GM19452 (cell line): ENCODE measurements around the gene NPY4R.
"Not testable (repeated sequence)": the region's sequence is repeated elsewhere in the genome, so short reads cannot be mapped to it uniquely, and the experiment has no call there.

Experiments
- ATAC-seq: cut with Tn5 transposase; IDR thresholded peaks from one replicate; pipeline ENCODE4 v1.9.1; 2021; ENCODE audit not compliant: unreplicated experiment

Gene NPY4R

GRCh38 chr10:46459579-46459978 is 6.2 kb downstream of the NPY4R start:
- not testable (repeated sequence) for ATAC-seq

- ATAC-seq: not testable (repeated sequence)
Observed at GRCh38 chr10:46457071-46457470, 8.7 kb downstream of the NPY4R start.

- ATAC-seq: not testable (repeated sequence)
Observed at GRCh38 chr10:46455992-46456391, 9.8 kb downstream of the NPY4R start.

DNA sequence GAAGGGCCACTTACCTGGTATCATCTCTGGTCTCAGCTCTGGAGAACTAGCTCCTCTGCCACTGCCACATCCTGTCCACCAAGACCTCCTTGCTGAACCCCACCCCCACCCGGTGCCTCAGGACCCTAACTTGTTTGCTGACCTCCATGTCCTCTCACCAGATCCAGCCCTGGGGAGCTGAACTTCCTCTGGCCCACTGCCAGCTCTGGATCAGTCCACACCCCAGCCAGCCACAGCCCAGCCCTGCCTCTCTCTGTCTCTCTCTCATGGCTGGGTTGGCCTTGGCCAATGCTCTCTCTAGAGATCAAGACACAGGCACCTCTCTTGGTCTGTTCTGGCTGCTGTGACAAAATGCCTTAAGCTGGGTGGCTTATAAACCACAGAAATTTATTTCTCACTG is 14.4 kb downstream of the NPY4R start:
- not testable (repeated sequence) for ATAC-seq

DNA sequence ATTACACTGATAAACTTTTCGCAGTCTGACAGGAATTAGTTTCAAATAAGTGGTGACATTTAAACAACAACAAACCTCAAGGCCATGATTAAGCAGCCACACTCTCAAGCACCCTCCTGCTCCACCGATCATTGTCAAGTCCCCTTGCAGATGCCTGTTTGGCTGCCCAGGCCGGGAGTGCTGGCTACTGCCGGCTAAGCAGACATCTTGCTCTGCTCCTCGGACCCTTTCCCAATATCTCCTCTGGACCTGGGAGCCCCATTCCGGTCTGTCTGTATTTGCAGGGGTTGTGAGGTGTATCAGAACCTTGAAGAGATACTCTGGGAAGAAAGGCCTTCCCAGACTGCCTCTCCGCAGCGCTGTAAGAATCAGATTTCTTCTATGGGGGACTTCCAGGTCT is 14.9 kb downstream of the NPY4R start:
- ATAC-seq: not testable (repeated sequence)

- ATAC-seq: not testable (repeated sequence)
Observed at GRCh38 chr10:46447439-46447838, 18.3 kb downstream of the NPY4R start.

DNA sequence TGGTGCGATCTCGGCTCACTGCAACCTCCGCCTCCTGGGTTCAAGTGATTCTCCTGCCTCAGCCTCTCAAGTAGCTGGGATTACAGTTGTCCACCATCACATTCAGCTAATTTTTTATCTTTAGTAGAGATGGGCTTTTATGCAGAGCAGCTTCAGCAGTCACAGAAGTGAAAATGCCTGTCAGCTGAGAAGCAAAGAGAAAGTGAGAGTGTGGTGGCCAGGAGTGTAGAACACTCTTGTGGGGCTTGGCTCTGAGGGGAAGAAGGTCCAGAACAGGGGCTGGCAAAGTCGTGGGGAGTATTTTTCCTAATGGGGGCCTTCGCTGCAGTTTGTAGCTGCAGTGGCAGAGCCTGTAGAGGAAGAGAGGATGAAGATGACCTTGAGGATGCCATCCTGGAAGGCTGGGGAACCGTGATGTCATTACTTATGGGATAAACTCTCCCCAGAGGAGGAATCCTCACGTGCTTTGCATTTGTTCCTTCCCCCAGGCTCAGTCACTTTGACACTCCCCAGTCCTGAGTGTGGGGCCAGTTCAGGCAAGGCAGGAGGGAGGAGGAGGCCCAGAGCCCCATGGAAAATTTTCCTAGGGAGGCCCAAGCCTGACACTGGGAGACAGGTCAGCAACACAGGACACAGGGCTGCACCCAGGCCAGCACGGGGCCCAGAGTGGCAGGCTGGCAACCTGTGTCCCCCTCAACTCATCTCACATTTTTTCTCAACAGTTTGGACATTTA is 20.2 kb downstream of the NPY4R start:
- not testable (repeated sequence) for ATAC-seq

- not testable (repeated sequence) for ATAC-seq
Observed at GRCh38 chr10:46443422-46443821, 22.3 kb downstream of the NPY4R start.

DNA sequence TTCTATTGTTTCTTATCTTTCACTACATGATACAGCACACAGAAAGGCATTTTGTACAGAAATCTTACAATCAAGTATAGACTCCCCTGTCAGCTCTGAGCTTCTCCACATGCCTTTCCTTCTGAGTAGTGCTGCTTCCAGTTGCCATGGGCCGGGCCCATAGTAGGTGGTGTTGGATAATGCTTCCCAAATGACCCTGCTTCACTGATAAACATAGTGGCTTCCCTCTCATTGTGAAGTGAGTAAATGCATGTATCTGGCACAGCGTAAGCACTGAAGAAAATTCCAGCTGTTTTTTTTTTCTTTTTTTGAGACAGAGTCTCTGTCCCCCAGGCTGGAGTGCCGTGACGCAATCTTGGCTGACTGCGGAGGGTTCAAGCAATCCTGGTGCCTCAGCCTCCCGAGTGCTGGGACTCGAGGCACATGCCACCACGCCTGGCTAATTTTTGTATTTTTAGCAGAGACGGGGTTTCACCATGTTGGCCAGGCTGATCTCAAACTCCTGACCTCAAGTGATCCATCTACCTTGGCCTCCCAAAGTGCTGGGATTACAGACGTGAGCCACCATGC is 23.0 kb downstream of the NPY4R start:
- ATAC-seq: not testable (repeated sequence)

GRCh38 chr10:46441837-46442278 is 23.9 kb downstream of the NPY4R start:
- not testable (repeated sequence) for ATAC-seq

GRCh38 chr10:46440942-46441341 is 24.8 kb downstream of the NPY4R start:
- ATAC-seq: not testable (repeated sequence)

- not testable (repeated sequence) for ATAC-seq
Observed at GRCh38 chr10:46423550-46423949, 42.2 kb downstream of the NPY4R start.

- ATAC-seq: not testable (repeated sequence)
Observed at GRCh38 chr10:46419570-46420379, 46.0 kb downstream of the NPY4R start.

DNA sequence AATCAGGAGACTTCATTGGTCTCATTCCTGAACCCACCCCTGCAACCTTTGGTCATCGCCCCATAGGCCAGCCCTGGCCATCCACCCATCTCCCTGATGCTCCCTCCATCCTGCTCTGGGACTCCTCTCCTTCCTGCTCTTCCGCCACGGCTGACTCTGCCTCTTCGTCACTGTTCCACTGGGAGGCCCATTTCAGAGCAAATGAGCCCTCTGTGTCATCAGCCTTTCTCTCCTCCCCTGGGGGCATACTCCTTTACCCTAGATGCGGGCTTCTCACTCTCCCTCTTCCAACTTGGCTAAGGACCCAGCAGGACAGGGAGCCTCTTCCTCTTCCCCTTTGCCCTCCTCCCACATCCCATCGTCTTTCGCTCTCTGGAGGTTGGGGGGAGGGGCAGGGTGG is 47.5 kb downstream of the NPY4R start:
- ATAC-seq: not testable (repeated sequence)

GRCh38 chr10:46415291-46415690 is 50.5 kb downstream of the NPY4R start:
- not testable (repeated sequence) for ATAC-seq

DNA sequence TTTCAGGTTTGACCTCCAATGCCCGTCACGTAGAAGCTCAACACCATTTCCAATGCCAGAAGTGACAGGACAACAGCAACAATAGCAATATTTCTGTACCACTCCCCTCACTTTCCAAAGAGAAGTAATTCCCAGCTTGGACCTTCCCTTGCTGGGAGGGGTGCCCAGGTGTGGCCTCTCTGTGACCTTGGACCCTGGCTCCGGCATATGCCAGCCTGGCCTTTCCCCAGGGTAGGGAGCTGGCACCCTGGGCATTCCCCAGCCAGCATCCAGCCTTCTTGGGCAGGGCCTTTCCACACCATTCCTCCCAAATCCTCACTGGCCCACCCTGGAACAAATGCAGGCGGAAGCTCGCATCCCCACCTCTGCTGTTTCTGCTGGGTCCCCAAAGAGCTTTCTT is 53.1 kb downstream of the NPY4R start:
- not testable (repeated sequence) for ATAC-seq

DNA sequence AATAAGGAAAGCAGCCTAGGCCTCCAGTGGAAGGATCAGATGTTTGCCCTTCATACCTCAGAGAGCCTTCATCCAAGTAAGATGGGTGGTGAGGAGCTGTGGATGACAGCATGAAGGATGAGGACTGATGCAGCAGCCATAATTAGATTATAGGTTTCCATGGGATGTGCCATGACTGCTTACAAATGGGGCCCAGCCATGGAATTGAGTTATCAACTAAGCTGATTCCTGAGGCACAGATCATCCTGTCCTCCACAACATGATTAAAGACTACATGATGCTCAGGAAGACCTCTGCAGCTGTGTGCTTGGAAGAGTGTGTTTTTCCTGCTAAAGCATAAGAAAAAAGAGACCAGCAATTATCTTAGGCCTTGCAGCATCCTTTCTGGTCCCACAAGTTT is 54.6 kb downstream of the NPY4R start:
- ATAC-seq: not testable (repeated sequence)
